ENCODE data around the gene TRDN.

DNA sequence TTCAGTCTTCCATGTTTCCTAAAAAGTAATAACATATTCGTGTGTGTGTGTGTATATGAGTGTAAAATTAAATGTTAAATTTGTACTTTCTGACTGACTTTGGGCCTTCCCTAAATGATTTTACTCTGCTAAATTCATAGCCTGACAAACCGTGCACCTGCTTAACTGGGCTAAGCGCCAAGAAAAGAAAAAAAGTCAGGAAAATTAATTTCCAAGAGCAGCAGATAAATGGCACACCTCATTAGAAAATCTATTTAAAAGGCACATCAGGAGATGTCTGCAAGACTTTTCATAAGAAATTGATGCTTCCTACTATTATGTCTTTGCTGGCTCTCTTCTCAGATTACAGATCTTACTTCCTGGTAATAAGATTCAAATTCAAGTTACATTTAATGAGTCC, 72.4 kb downstream of the TRDN start:
- TF ChIP-seq POLR2A (IDR thresholded peaks at IDR 0.05; ENCODE audit: low read length): no peak
- TF ChIP-seq GATA1 (IDR thresholded peaks at IDR 0.05; ENCODE audit: low read depth, low read length): no peak

Measured in erythroblast (primary cell).